K562 (cell line): Measurements from ENCODE around the gene MED31. TPM values are rescaled to one million over a fixed set of nuclear protein-coding genes. Genes with fewer than 3 reads are reported as not detected.
A peak's percentile ranks its signal among the peaks of the same experiment; 100 is the strongest.

Source experiments
- ATAC-seq: fragments of 200-7000 bp; cut with Tn5 transposase; 3 replicates; pipeline ENCODE4 v1.9.1; 2020; ENCODE audit warnings: moderate library complexity
- BruUV-seq: library from RNA; stranded (reverse); fragments of 400-500 nt; replicated peaks from 2 replicates; lab custom pipeline; 2021; lab: Mats Ljungman, UMichigan
- CTCF ChIA-PET: fragments of 300-600 bp; formaldehyde crosslinking; extraction: SDS; loops from one replicate; lab custom pipeline; 2021; ENCODE audit warnings: low intra/inter-chr PET ratio; lab: Yijun Ruan, JAX
- POLR2A ChIA-PET: fragments of 300-600, 350-650 bp; sonication (Branson Sonifier 250); formaldehyde crosslinking; extraction: SDS; loops from one replicate; lab custom pipeline; 2021; ENCODE audit warnings: antibody characterized with exemption, inconsistent platforms; lab: Yijun Ruan, JAX
- DNase-seq, 4 experiments: peaks; one replicate each; pipeline versions ENCODE4 v3.0.0 to v3.0.0-alpha.2; 2011 to 2018; ENCODE audit warnings: low spot score in 3 of 4, mixed read lengths in 3 of 4; ENCODE audit errors: extremely low read depth in 1 of 4
- FAIRE-seq: peaks from 2 replicates; lab custom pipeline; 2011; peaks lifted over from hg19 to GRCh38; lab: Jason Lieb, UNC
- H2AFZ ChIP-seq: 2 replicates; pipeline ENCODE4 v1.6.0; 2011; ENCODE audit warnings: low read depth, low read length, control low read depth, inconsistent platforms
- H3K27ac ChIP-seq: fragments of 200-600 bp; 3 replicates; pipeline ENCODE4 v1.8.0; 2011; ENCODE audit warnings: low read depth, mild to moderate bottlenecking, control low read depth, inconsistent platforms, low read length, moderate library complexity, mixed read lengths; ENCODE audit errors: extremely low read depth
- H3K27me3 ChIP-seq, 2 experiments: fragments of 300-600 bp in 1 of 2; 2 replicates in 1 of 2; 3 replicates in 1 of 2; pipeline versions ENCODE4 v1.6.0 to v1.8.0; 2011; ENCODE audit warnings: inconsistent platforms in 2 of 2, low read length in 2 of 2, mild to moderate bottlenecking in 1 of 2, mixed read lengths in 1 of 2, moderate library complexity in 1 of 2; ENCODE audit not compliant: control insufficient read depth in 2 of 2, insufficient read depth in 2 of 2
- H3K36me3 ChIP-seq: fragments of 300-600 bp; 3 replicates; pipeline ENCODE4 v1.8.0; 2011; ENCODE audit warnings: mild to moderate bottlenecking, low read length, inconsistent platforms; ENCODE audit not compliant: control insufficient read depth, insufficient read depth
- H3K4me1 ChIP-seq, 2 experiments: fragments of 200-600 bp in 1 of 2; replicated peaks in 1 of 2; 2 replicates in 1 of 2; 3 replicates in 1 of 2; pipeline versions ENCODE4 v1.5.1 to v1.8.0; 2011; ENCODE audit warnings: inconsistent platforms in 2 of 2, low read length in 2 of 2, mild to moderate bottlenecking in 1 of 2, mixed read lengths in 1 of 2, moderate library complexity in 1 of 2; ENCODE audit not compliant: control insufficient read depth in 2 of 2, insufficient read depth in 2 of 2
- H3K4me2 ChIP-seq: 2 replicates; pipeline ENCODE4 v1.6.1; 2011; ENCODE audit warnings: low read length, control low read depth, inconsistent platforms, mixed read lengths; ENCODE audit not compliant: insufficient read depth
- H3K4me3 ChIP-seq: fragments of 200-600 bp; sonication (generic), shearing (Covaris generic); 2 replicates; pipeline ENCODE4 v1.5.1; 2016; ENCODE audit warnings: control low read depth, inconsistent platforms
- H3K79me2 ChIP-seq: fragments of 200-600 bp; 3 replicates; pipeline ENCODE4 v1.8.0; 2011; ENCODE audit warnings: low read length, inconsistent platforms; ENCODE audit not compliant: control insufficient read depth, insufficient read depth
- H3K9ac ChIP-seq, 2 experiments: 2 replicates each; pipeline versions ENCODE4 v1.6.0 to v1.6.1; 2011; ENCODE audit warnings: low read depth in 2 of 2, low read length in 2 of 2, control low read depth in 1 of 2, inconsistent platforms in 1 of 2, mild to moderate bottlenecking in 1 of 2, mixed read lengths in 1 of 2; ENCODE audit not compliant: insufficient read depth in 1 of 2
- H3K9me1 ChIP-seq: one replicate; pipeline ENCODE4 v1.6.0; 2011; ENCODE audit warnings: inconsistent platforms, mild to moderate bottlenecking, low read length, moderate library complexity; ENCODE audit not compliant: control insufficient read depth, insufficient read depth
- H3K9me3 ChIP-seq: replicated peaks from 2 replicates; pipeline ENCODE4 v1.5.1; 2011; ENCODE audit warnings: low read depth, low read length, inconsistent platforms; ENCODE audit not compliant: control insufficient read depth, insufficient read depth
- H4K20me1 ChIP-seq: replicated peaks from 2 replicates; pipeline ENCODE4 v1.6.1; 2011; ENCODE audit warnings: low read length, inconsistent platforms, mixed read lengths; ENCODE audit not compliant: control insufficient read depth, insufficient read depth
- CREB1 ChIP-seq, 2 experiments: sonication (generic) in 1 of 2; formaldehyde crosslinking in 1 of 2; IDR thresholded peaks; 2 replicates each; pipeline versions ENCODE4 v1.6.1 to v1.8.0; 2012 to 2022; ENCODE audit warnings: inconsistent platforms in 1 of 2, mild to moderate bottlenecking in 1 of 2, missing genetic modification reagents in 1 of 2, moderate library complexity in 1 of 2
- HOXB6 ChIP-seq: fragments of 250-450 bp; sonication (Bioruptor Pico); IDR thresholded peaks from 2 replicates; pipeline ENCODE4 v1.5.1; 2022; ENCODE audit warnings: mild to moderate bottlenecking, borderline replicate concordance
- MAFG ChIP-seq: fragments of 450-650 bp; conservative IDR thresholded peaks from 2 replicates; pipeline ENCODE4 v1.6.1; 2016; ENCODE audit warnings: missing genetic modification characterization, missing compliant biosample characterization
- NFIC ChIP-seq: fragments of 450-650 bp; IDR thresholded peaks from 2 replicates; pipeline ENCODE4 v1.6.1; 2017; ENCODE audit warnings: mild to moderate bottlenecking, inconsistent platforms
- PCBP1 ChIP-seq: fragments of 200-400 bp; formaldehyde crosslinking; IDR thresholded peaks from 2 replicates; pipeline ENCODE4 v1.6.1; 2018; ENCODE audit warnings: mild to moderate bottlenecking, low read depth, low read length; ENCODE audit not compliant: poor library complexity, severe bottlenecking
- SIX5 ChIP-seq, 2 experiments: IDR thresholded peaks; 2 replicates each; pipeline ENCODE4 v1.6.1; 2011; ENCODE audit warnings: low read length in 2 of 2, borderline replicate concordance in 1 of 2, low read depth in 1 of 2, mild to moderate bottlenecking in 1 of 2, moderate library complexity in 1 of 2; ENCODE audit not compliant: insufficient read depth in 1 of 2
- ZBTB1 ChIP-seq: sonication (generic); formaldehyde crosslinking; IDR thresholded peaks from 2 replicates; pipeline ENCODE4 v1.8.1; 2023; ENCODE audit warnings: missing genetic modification reagents, low read depth, mild to moderate bottlenecking, borderline replicate concordance
- WGBS: fragments of 100-300 bp; shearing (Covaris generic); methylation state at CpG from one replicate; pipeline ENCODE4 v1.1.6; 2016; ENCODE audit warnings: low coverage, mixed read lengths; ENCODE audit not compliant: insufficient coverage; ENCODE audit errors: missing lambda C conversion rate; 5-methylcytosine and 5-hydroxymethylcytosine counted together
- in situ Hi-C: fragments of 300-500 bp; cut with MboI; formaldehyde crosslinking; loops from 4 replicates; pipeline ENCODE4 v1.15.0; 2018; ENCODE audit warnings: inconsistent platforms, mixed read lengths
- intact Hi-C: fragments of 100-400 bp; cut with micrococcal nuclease; formaldehyde crosslinking; loops from 2 replicates; pipeline ENCODE4 v1.14.2; 2022
- polyA plus RNA-seq, 8 experiments: library from polyadenylated mRNA; depleted of rRNA in 4 of 8; stranded (reverse) in 5 of 8; unstranded in 3 of 8; fragments of >200 nt; fragmentation: Nextera tagmentation in 2 of 8; fragmentation: Illumina TruSeq in 1 of 8; extraction: Ambion mirVana in 2 of 8; extraction: Trizol in 1 of 8; gene quantifications; 2 replicates each; pipeline versions ENCODE4 v1.2.1 to v1.2.3, GENCODE V29; 2011 to 2014; ENCODE audit warnings: inconsistent platforms in 1 of 8, missing spikeins in 1 of 8
- total RNA-seq, 7 experiments: library from RNA; depleted of rRNA in 6 of 7; stranded (reverse); fragments of >200 nt in 6 of 7; fragmentation: Illumina TruSeq in 2 of 7; extraction: Trizol in 2 of 7; gene quantifications; 2 replicates each; pipeline versions ENCODE4 v1.2.1 to v1.2.3, GENCODE V29; 2011 to 2021; ENCODE audit warnings: low replicate concordance in 1 of 7
- TF ChIP-seq, protein P1 (sequence below): IDR thresholded peaks from 3 replicates; pipeline ENCODE4 v1.6.1; 2011; ENCODE audit warnings: borderline replicate concordance, mild to moderate bottlenecking; ENCODE audit not compliant: insufficient read length, insufficient read depth

Gene MED31
- total and polyA plus RNA-seq, 9 of the 15 experiments (the other 6 are each of a cell fraction or from before 2014, with no cell fraction given) = 6.4 to 39.9 (median 14.6) TPM

DNA sequence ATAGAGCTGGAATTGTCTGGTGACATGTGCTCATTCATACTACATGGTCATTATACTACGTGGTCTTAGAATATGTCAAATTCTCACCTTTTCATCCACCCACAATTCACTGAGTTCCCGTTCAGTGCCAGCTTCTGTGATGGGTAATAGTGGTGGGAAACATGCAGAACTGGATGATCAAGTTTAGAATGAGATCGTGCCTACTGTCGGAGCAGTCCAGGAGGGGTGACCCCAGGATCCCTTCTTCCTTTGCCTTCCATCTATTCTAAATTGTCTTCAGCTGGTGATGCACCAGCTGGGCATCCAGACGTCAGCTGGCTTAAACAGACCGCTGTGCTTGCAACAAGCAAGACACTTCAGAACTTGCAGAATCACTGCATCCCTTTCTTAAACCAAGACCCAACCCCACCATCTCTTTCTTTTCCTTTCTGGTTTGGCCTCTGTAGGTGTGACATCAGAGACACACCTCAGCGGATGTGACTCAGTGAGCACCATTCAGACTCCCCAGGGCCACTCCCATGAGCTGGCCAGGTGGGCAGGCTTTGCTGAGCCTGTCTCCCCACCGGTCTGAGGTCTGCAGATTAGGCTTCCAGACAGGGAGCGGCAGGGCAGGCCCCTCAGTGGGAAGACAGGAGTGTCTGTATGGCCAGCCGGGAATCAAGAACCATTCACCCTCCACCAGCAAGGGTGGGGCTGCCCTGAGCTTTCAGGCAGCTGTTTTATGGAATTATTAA, 18.2 kb upstream of the MED31 start (continued):
- no peak for TF ChIP-seq HOXB6

DNA sequence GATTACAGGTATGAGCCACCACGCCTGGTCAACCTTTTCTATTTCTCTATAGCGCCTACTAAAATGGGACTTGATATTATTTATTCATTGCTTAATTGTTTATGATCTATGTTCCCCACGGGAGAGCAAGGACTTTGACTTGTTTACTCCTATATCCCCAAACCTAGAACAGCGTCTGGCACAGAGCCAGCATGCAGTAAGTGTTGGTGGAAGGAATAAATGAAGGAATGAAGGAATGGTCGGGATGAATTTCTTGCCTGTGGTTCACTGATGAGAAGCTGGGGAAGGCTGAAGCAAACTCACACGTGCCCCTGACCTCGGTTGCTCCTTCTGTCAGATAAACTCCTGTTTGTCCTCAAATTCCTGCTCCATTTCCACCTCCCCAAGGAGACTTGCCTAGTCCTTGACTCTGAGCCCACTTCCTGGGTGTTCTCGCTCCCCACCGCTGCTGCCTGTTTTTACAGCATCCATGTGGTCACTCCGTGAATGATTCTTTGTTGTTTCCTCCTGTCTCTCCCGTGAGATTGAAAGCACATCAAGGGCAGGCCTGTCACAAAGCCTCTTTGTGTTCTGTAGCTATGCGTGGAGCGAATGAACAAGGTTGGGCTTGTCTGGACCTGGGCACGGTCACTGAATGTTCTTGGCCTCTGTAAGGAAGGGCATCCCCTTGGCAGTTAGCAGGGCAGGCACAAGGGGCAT, 17.5 kb upstream of the MED31 start:
- H3K4me3 ChIP-seq = no peak overlapping the region
- DNase-seq = no peak
- no peaks in the 10 kb centered on the region; a peak in 1 of 5 replicates for H3K4me1 ChIP-seq
- intact Hi-C loops (loop anchor here (5.0 kb wide), 2 partner anchors 173 to 343 kb away; partner anchors contain the start of gene RNASEK), in situ Hi-C loops (loop anchor here (5.0 kb wide), 1 partner anchor 338 kb away; no protein-coding TSS in a partner anchor)
- no peaks in the 10 kb centered on the region for H3K9me1 ChIP-seq
- H3K9me3 ChIP-seq = no peaks in the 10 kb centered on the region
- H3K36me3 ChIP-seq = no peaks in the 10 kb centered on the region
- CTCF ChIA-PET = no interaction called here
- WGBS = 4% methylated on average over 11 of the region's 14 CpGs
- no peak for FAIRE-seq
- BruUV-seq = no TSS peak
- ATAC-seq = no peak
- H3K27ac ChIP-seq = no peak overlapping the region
- TF ChIP-seq MAFG (no peak), PCBP1 (no peak), CREB1 (IDR thresholded peaks at IDR 0.05) (no peak), CREB1 (CRISPR knock-in tag; IDR thresholded peaks at IDR 0.05) (no peak), SIX5 (IDR thresholded peaks at IDR 0.05; ENCODE audit: borderline replicate concordance in 1 of 2, insufficient read depth in 1 of 2, low read depth in 1 of 2, low read length in 2 of 2) (no peak), NFIC (peak; percentile 80), ZBTB1 (CRISPR knock-in tag) (no peak)
- TF ChIP-seq, protein P1, sequence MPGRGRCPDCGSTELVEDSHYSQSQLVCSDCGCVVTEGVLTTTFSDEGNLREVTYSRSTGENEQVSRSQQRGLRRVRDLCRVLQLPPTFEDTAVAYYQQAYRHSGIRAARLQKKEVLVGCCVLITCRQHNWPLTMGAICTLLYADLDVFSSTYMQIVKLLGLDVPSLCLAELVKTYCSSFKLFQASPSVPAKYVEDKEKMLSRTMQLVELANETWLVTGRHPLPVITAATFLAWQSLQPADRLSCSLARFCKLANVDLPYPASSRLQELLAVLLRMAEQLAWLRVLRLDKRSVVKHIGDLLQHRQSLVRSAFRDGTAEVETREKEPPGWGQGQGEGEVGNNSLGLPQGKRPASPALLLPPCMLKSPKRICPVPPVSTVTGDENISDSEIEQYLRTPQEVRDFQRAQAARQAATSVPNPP = no peak
- POLR2A ChIA-PET = interaction anchor here (0.7 kb wide), 1 partner anchor 132 kb away, joined by 3 read pairs; no protein-coding TSS in a partner anchor
- H2AFZ ChIP-seq = no peak overlapping the region
- no peak overlapping the region for H3K4me2 ChIP-seq
- no peaks in the 10 kb centered on the region for H3K79me2 ChIP-seq
- H3K27me3 ChIP-seq = peaks cover 6 to 39% of the 10 kb centered on the region in 2 experiments; a peak in 4 of 5 replicates
- no peaks in the 10 kb centered on the region for H4K20me1 ChIP-seq
- no peak overlapping the region for H3K9ac ChIP-seq
